Esophagus squamous epithelium (tissue), 5 donors: ENCODE data around the gene GNLY. TPM values are rescaled to one million over a fixed set of nuclear protein-coding genes. Genes with fewer than 3 reads are reported as not detected.

Source experiments
- DNase-seq: peaks from one replicate; lab custom pipeline; 2025; lab: John Stamatoyannopoulos, UW
- H3K27ac ChIP-seq, 4 donors: fragments of 200-600 bp; sonication (generic); one replicate each; pipeline ENCODE4 v1.5.1; 2016 to 2019; ENCODE audit warnings: mild to moderate bottlenecking in 1 of 4
- H3K27me3 ChIP-seq, 4 donors: fragments of 200-600 bp; sonication (generic); 1 replicate in 3 of 4; 2 replicates in 1 of 4; pipeline versions ENCODE4 v1.5.1 to v1.6.0; 2017 to 2021; ENCODE audit warnings: antibody characterized with exemption in 1 of 4
- H3K36me3 ChIP-seq, 3 donors: fragments of 200-600 bp; sonication (generic); one replicate each; pipeline ENCODE4 v1.5.1; 2016 to 2019
- H3K4me1 ChIP-seq, 3 donors: fragments of 200-600 bp; sonication (generic); one replicate each; pipeline ENCODE4 v1.5.1; 2017 to 2019
- H3K4me3 ChIP-seq, 4 donors: fragments of 200-600 bp; sonication (generic); 1 replicate in 3 of 4; 2 replicates in 1 of 4; pipeline ENCODE4 v1.5.1; 2016 to 2019; ENCODE audit warnings: mild to moderate bottlenecking in 2 of 4, moderate library complexity in 1 of 4
- H3K9me3 ChIP-seq, 3 donors: fragments of 200-600 bp; sonication (generic); one replicate each; pipeline ENCODE4 v1.5.1; 2016 to 2019
- POLR2A ChIP-seq, 4 donors: fragments of 450-650 bp; IDR thresholded peaks; one replicate each; pipeline ENCODE4 v1.6.1; 2017; ENCODE audit warnings: antibody characterized with exemption in 4 of 4, mild to moderate bottlenecking in 4 of 4, moderate library complexity in 3 of 4
- WGBS, 2 donors: methylation state at CpG; one replicate each; pipeline ENCODE4 v1.1.5; 2018; 5-methylcytosine and 5-hydroxymethylcytosine counted together
- intact Hi-C: fragments of 100-400 bp; cut with DNase I; formaldehyde crosslinking; loops from one replicate; pipeline ENCODE4 v1.15.0; 2022
- total RNA-seq, 4 donors: library from RNA; depleted of rRNA; stranded (reverse); fragments of >200 nt; gene quantifications; one replicate each; pipeline ENCODE4 v1.1.0, GENCODE V29; 2016
- TF ChIP-seq, protein P1 (sequence below), 6 experiments: fragments of 450-650 bp in 4 of 6; fragments of 200-600 bp in 2 of 6; sonication (generic) in 2 of 6; IDR thresholded peaks; one replicate each; pipeline ENCODE4 v1.5.1; 2016 to 2019; ENCODE audit warnings: antibody characterized with exemption in 6 of 6, mild to moderate bottlenecking in 4 of 6, moderate library complexity in 4 of 6
- donor health status: DM: yes; HTN: yes; CAD: no.

The GNLY gene
- total RNA-seq, 4 donors from 2014 or later: 0.76 to 6.1 (median 2.1) TPM

DNA sequence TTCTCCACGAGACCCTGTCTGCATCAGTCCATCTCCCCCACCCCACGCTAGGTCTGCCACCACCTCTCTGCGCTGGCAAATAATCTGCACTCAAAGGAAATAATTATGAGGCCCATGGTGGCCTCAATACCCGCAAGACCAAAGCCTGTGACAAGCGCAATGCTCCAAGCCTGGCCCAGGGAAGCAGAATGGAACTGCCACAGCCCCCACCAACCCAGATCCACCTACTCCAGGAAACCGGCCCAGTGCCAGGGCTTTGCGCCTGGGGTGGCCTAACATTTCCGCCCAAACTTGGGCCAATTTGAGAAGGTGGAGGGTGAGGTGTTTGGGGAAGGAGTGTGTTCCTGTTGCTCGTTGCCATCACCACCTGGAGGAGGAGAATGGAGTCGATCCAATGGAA lies 33.6 kb downstream of the GNLY start:
- intact Hi-C loops: loop anchor here (5.0 kb wide), 1 partner anchor 85 kb away; no protein-coding TSS in a partner anchor
- WGBS, 2 donors: 64 to 76% methylated on average over 5 to 7 of the region's 10 CpGs
- peak overlapping the region in 2 of 4 donors; percentile 8 to 32 for H3K27ac ChIP-seq
- H3K4me3 ChIP-seq: no peak overlapping the region
- H3K36me3 ChIP-seq: no peaks in the 10 kb centered on the region
- no peaks in the 10 kb centered on the region for H3K9me3 ChIP-seq
- no peak for TF ChIP-seq POLR2A (IDR thresholded peaks at IDR 0.05)
- TF ChIP-seq, protein P1, sequence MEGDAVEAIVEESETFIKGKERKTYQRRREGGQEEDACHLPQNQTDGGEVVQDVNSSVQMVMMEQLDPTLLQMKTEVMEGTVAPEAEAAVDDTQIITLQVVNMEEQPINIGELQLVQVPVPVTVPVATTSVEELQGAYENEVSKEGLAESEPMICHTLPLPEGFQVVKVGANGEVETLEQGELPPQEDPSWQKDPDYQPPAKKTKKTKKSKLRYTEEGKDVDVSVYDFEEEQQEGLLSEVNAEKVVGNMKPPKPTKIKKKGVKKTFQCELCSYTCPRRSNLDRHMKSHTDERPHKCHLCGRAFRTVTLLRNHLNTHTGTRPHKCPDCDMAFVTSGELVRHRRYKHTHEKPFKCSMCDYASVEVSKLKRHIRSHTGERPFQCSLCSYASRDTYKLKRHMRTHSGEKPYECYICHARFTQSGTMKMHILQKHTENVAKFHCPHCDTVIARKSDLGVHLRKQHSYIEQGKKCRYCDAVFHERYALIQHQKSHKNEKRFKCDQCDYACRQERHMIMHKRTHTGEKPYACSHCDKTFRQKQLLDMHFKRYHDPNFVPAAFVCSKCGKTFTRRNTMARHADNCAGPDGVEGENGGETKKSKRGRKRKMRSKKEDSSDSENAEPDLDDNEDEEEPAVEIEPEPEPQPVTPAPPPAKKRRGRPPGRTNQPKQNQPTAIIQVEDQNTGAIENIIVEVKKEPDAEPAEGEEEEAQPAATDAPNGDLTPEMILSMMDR (IDR thresholded peaks at IDR 0.05): no peak
- H3K4me1 ChIP-seq: peaks cover 6 to 27% (median 8%) of the 10 kb centered on the region in 3 donors
- peaks cover 0 to 6% (median 0%) of the 10 kb centered on the region in 4 donors for H3K27me3 ChIP-seq
- DNase-seq: no peak

DNA sequence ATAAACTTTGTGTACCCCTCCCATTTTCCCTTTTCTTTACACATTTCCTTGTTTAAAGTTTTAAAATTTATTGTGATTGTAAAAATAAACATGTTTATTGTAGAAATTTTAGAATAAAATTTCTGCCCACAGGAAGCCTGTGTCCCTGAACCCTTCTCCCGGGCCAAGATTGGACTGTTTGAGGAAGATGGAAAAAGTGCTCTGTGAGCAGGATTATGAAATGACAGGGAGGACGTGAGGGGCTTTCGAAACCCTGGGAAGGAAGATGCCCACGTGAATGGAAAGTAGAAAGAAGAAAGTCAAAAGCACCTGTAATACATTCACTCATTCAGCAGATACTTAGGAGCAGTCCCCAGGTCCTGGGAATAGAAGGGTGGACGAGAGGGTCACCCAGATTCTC lies 34.2 kb downstream of the GNLY start:
- Histone ChIP-seq H3K9me3 (no peaks in the 10 kb centered on the region), H3K4me3 (peak overlapping the region in 1 of 4 donors; percentile 5), H3K27me3 (peaks cover 0 to 6% (median 0%) of the 10 kb centered on the region in 4 donors), H3K4me1 (peaks cover 6 to 29% (median 8%) of the 10 kb centered on the region in 3 donors), H3K27ac (peak overlapping the region in 3 of 4 donors; percentile 8 to 24 (median 10)), H3K36me3 (no peaks in the 10 kb centered on the region)
- no peak for DNase-seq
- no peak for TF ChIP-seq POLR2A (IDR thresholded peaks at IDR 0.05)
- TF ChIP-seq, protein P1 (IDR thresholded peaks at IDR 0.05): no peak
- intact Hi-C loops: loop anchor here (5.0 kb wide), 1 partner anchor 84 kb away; no protein-coding TSS in a partner anchor
- WGBS, 2 donors: 42 to 51% methylated on average over 5 of the region's 5 CpGs

GRCh38 chr2:85728883-85729824 lies 35.0 kb downstream of the GNLY start:
- Histone ChIP-seq H3K4me3 (peak overlapping the region in 1 of 4 donors; percentile 19), H3K9me3 (no peaks in the 10 kb centered on the region), H3K36me3 (no peaks in the 10 kb centered on the region), H3K27ac (peak overlapping the region in 3 of 4 donors; percentile 8 to 24 (median 10)), H3K4me1 (peaks cover 6 to 35% (median 8%) of the 10 kb centered on the region in 3 donors), H3K27me3 (peaks cover 0 to 6% (median 0%) of the 10 kb centered on the region in 4 donors)
- TF ChIP-seq, protein P1 (IDR thresholded peaks at IDR 0.05): peak; percentile 88 to 92 (median 90)
- TF ChIP-seq POLR2A (IDR thresholded peaks at IDR 0.05): no peak
- WGBS, 2 donors: 36 to 37% methylated on average over 22 to 23 of the region's 26 CpGs
- intact Hi-C loops: loop anchor here (5.0 kb wide), 1 partner anchor 83 kb away; no protein-coding TSS in a partner anchor
- no peak for DNase-seq

GRCh38 chr2:85729825-85730510 lies 35.8 kb downstream of the GNLY start:
- H3K36me3 ChIP-seq: no peaks in the 10 kb centered on the region
- intact Hi-C loops: loop anchor here (5.0 kb wide), 1 partner anchor 82 kb away; no protein-coding TSS in a partner anchor
- no peak overlapping the region for H3K27ac ChIP-seq
- TF ChIP-seq, protein P1 (IDR thresholded peaks at IDR 0.05): no peak
- TF ChIP-seq POLR2A (IDR thresholded peaks at IDR 0.05): no peak
- DNase-seq: no peak
- 75 to 83% methylated on average over 3 to 5 of the region's 10 CpGs for WGBS, 2 donors
- peaks cover 0 to 11% (median 0%) of the 10 kb centered on the region in 4 donors for H3K27me3 ChIP-seq
- H3K9me3 ChIP-seq: no peaks in the 10 kb centered on the region
- H3K4me3 ChIP-seq: no peak overlapping the region
- H3K4me1 ChIP-seq: peaks cover 6 to 35% (median 8%) of the 10 kb centered on the region in 3 donors
